NCI-H2171 treated with DMSO at 0.1 percent for 48 hours (cell line): ENCODE results near the gene CD9.
A peak's percentile ranks its signal among the peaks of the same experiment; 100 is the strongest.
"Not testable (repeated sequence)": the region's sequence is repeated elsewhere in the genome, so short reads cannot be mapped to it uniquely, and the experiment has no call there.

Experiments used
- DNase-seq: peaks from one replicate; lab custom pipeline; 2025; lab: John Stamatoyannopoulos, UW

Gene CD9

DNA sequence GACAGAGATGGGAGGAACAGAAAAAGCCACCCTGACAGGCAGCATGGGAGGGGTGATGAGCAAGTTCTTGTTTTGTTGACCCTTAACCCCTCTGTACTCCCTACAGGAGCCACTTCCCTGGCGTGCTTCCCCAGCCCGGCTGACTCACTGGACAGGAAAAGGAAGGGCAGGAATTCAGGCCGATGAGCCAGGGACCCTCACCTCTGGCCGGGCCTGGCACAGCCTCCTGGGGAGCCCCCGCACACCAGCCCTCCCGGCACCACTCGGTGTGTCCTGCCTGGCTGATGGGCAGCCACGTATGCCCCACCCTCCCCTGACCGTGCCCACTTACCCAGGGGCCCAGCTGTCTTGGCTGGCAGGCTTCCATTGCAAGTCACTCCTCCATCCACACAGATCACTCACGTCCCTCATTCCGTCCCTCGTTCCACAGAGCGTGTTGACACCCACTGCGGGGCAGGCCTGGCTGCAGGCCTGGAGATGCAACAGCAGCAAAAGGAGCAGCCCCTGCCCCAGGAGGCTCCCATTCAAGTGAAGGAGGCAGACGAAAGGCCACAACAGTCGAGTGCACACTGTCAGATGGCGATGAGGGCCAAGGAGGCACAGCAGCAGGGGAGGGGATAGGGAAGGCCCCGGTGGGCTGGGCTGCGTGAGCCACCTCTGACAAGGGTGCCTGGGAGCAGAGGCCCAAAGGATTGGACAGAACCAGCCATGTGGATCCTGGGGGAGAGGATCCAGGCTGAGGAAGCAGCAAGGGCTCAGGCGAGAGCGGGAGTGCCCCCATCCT lies 19.7 kb upstream of the CD9 start:
- DNase-seq: no peak

GRCh38 chr12:6181166-6181565 lies 19.0 kb upstream of the CD9 start:
- DNase-seq: no peak

GRCh38 chr12:6181583-6182278 lies 18.5 kb upstream of the CD9 start:
- DNase-seq: peak; percentile 83

DNA sequence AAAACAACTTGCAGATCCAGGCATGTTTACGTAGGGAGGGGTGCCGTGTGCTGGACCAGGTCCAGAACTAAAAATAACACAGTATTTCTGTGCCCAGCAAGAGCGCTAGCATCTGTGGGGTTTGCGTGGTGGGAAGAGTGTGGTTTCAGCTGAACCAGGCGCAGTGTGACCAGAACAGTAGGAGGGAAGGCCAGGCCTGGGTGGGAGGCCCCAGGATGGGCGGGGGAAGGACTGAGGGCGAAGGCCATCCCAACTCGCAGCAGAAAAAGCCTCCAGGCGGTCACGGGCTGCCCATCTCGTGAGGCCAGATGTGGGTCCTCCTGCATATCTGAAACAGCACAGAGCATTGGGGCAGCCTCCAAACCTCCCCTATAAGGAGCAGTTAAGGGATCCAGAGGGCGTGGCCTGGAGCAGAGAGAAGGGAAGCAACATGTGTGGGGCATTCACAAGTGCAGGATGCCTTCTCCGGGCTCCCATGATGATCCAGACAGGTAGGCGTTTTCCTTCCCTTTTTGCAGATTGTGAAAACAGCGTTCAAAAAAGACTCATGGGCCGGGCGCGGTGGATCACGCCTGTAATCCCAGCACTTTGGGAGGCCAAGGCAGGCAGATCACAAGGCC lies 17.8 kb upstream of the CD9 start:
- peak; percentile 94 for DNase-seq

DNA sequence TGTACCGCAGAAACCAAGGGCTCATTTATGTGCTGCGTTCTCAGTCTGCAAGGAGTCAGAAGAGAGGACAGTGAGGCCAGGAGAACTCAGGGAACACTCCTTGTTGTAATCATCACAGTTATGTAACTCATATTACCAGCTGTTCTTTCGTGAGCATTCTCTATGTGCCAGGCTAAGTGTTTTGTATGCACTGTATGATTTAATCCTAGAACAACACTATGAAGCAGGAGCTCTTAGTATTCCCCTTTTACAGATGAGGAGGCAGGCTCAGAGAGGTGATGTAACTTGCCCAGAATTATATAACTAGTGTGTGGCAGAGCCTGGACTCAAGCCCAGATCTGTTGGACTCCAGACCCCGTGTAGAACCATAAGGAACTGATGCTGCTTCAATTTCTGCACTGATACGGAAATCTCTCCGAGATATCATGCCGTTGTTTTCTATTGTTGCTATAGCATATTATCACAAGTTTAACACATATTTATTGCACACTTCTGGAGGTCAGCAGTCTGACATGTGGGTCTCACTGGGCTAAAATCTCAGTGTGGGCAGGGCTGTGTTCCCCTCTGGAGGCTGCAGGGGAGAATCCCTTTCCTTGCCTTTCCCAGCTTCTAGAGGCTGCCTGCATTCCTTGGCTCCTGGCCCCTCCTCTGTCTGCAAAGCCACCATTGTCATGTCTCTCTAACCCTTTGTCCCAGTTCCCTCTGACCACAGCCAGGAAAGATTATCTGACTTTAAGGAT lies 16.3 kb upstream of the CD9 start:
- peak; percentile 36 for DNase-seq

DNA sequence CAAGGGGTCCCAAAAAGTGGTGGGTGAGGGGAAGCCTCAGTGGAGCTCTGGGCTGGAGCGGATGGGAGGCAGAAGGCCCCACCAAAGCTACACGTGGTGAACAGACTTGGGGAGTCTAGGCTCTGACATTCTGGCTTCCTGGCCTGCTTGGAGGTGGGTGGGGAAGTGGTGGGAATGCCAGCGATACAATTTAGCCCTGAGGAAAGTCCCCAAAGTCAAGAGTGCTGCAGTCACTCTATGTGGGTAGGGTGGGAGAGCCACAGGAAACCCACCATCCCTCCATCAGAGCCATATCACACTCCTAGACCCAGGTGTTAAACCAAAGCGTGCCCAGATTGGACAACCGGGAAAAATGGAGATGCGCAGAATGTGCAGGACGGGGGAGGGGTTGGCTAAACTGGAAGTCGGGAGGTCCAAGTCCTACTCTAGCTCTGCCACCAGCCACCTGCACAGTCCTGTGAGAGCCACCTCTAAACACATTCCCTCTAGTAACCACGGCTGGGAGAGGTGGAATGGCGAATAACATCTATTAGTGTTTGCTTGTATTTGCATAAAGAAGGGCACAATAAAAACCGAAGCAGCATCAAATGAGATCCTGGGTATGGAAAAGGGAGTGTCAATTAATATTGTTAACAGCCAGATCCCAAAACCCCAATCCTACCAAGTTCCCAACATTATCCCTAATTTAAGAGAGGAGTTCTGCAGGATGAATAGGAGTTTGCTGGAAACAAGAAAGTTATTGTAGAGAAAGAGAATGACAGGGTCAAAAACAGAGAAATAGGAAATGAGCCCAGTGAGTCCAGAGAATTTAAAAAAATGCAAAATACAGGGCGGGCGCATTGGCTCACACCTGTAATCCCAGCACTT lies 14.0 kb upstream of the CD9 start:
- DNase-seq: no peak

DNA sequence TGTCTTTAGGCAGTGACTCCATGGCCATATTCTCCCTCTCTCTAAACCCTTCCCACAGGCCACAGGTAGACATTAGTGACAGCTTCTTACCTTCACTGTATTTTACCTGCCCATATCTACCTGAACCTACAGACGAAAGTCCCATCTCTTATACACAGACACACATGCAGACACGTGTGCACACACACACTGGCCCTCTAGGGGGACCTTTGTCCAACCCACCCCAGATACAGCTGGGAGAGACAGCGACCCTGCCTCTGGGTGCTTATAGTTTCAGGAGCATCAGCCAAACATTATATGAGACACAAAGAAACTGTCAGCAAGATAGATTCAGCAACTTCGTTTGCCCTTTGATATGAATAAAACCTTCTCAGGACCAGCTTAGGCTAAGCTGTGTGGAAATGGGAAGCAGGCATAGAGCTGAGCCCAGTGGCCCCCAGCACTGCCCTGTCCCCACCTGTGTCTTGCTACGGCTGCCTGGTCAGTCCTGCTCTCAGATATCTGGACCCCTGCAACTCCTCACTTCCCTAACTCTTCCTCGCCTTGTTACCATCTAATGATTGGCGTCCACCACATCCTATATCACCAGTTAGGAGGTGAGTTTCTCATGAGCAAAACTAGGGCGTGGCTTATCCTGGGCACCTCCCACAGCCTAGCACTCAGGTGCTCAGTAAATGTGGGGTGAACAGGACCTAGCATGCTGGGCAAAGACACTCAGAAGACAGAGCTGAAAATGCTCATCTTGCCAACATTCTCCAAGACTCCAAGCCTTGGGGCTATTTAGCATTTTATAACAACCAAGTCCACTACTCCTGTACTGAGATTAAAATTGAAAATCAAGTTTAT lies 12.0 kb upstream of the CD9 start:
- DNase-seq: no peak

DNA sequence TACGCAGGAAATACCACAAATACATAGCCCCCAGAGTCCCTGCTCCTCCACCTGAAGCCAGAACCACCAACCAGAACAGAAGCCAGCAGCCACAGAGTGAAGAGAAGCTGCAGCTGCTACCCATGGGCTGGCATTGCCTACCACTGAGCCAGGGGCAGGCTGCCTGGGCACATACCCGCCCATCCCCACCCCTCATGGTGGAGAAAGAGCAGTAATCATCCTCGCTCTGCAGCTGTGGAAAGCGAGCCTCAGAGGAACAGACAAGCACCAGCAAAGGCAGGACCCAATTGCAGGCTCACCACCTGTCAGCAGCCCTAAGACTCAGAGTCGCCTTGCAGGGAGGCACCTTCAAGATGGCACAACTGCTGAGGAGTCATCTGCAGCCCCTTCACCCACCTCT lies 11.2 kb upstream of the CD9 start:
- no peak for DNase-seq

DNA sequence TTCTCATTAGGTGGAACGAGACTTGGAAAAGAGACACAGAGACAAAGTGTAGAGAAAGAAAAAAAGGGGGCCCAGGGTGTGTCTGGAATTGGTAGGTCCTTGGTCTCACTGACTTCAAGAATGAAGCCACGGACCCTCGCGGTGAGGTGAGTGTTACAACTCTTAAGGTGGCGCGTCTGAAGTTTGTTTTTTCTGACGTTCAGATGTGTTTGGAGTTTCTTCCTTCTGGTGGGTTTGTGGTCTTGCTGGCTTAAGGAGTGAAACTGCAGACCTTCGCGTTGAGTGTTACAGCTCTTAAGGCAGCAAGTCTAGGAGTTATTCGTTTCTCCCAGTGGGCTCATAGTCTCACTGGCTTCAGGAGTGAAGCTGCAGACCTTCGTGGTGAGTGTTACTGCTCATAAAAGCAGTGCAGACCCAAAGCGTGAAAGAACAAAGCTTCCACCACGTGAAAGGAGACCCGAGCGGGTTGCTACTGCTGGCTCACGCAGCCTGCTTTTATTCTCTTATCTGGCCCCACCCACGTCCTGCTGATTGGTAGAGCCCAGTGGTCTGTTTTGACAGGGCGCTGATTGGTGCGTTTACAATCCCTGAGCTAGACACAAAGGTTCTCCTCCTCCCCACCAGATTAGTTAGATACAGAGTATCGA lies 10.1 kb upstream of the CD9 start:
- DNase-seq: not testable (repeated sequence)

DNA sequence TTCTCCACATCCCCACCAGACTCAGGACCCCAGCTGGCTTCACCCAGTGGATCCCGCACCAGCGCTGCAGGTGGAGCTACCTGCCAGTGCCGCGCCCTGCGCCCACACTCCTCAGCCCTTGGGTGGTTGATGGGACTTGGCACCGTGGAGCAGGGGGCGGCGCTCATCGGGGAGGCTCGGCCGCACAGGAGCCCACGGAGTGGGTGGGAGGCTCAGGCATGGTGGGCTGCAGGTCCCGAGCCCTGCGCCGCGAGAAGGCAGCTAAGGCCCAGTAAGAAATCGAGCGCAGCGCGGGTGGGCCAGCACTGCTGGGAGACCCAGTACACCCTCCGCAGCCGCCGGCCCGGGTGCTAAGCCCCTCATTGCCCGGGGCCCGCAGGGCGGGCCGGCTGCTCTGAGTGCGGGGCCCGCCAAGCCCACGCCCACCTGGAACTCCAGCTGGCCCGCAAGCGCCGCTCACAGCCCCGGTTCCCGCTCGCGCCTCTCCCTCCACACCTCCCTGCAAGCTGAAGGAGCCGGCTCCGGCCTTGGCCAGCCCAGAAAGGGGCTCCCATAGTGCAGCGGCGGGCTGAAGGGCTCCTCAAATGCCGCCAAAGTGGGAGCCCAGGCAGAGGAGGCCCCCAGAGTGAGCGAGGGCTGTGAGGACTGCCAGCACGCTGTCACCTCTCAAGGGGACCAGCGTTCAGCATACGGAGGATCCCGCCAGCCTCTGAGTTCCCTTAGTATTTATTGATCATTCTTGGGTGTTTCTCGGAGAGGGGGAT lies 9.3 kb upstream of the CD9 start:
- DNase-seq: not testable (repeated sequence)

- DNase-seq: no peak
These were observed 7.4 kb upstream of the CD9 start for GRCh38 chr12:6192604-6193380.

DNA sequence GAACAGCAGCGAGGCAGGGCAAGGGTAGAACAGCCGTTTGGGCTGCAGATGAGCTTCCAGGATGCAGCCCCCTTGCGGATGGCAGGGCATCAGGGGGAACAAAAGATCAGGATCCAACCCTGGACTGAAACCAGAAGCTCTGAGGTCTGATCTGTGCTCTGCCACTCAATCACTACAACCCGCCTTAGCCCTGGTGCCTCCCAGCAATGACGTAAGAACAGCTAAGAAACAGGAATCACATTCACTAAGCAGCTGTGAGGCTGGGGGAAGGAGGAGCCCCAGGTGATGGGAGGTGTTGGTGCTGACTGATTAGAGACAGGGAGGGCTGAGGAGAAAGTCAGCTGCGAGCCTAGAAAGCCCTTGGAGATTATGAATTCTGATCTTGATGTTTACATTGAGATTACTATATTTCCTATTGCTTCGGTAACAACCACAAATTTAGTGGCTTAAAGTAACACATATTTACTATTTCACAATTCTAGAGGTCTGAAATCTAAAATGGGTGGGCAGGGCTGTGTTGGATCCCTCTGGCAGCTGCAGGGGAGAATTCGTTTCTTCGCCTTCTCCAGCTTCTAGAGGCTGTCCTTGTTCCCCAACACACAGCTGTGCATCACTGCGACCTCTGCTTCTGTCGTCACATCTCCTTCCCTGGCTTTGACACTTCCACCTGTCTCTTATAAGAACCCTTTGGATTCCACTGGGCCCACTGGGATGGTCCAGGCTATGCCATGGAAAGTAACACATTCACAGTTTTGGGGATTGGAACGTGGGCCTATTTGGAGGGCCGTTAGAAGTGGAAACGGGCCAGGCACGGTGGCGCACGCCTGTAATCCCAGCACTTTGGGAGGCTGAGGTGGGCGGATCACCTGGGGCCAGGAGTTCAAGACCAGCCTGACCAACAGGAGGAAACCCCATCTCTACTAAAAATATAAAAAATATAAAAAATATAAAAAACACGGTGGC lies 6.1 kb upstream of the CD9 start:
- peak; percentile 56 for DNase-seq

DNA sequence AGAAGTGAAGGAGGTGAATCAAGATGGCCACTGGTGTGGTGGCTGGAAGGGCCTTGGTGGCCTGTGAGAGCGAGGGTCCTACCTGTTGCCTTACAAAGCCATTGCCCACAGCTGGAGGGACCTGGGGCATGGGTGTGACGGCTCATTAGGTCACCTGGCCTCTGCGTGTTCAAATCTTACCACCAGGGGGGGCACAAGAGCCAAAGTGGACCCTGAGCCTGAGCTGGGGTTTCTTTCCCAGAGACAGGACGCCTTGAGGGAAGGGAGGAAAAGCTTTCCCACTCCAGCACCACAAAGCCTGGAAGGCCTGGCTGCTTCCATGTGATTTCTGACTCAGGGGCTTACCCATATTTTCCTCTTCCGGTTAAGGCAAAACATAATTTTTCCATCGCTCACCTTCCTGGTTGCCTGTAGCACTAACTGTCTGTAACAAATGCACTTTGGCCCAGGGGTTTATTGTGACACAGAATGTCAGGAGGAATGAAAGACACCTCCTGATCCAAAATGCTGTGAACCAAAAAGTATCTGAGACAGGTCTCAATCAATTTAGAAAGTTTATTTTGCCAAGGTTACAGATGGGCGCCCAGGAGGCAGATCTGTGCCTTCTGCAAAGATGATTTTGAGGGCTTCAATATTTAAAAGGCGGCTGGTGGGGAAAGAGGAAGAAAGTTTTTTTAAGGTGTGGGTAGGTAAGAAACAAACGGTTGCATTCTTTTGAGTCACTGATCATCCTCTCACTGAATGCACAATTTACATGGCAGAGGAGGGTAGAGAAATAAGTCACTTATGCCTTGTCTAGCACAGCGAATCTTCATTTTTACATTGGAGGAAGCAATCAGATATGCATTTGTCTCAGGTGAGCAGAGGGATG lies 4.3 kb upstream of the CD9 start:
- DNase-seq: peak; percentile 82

DNA sequence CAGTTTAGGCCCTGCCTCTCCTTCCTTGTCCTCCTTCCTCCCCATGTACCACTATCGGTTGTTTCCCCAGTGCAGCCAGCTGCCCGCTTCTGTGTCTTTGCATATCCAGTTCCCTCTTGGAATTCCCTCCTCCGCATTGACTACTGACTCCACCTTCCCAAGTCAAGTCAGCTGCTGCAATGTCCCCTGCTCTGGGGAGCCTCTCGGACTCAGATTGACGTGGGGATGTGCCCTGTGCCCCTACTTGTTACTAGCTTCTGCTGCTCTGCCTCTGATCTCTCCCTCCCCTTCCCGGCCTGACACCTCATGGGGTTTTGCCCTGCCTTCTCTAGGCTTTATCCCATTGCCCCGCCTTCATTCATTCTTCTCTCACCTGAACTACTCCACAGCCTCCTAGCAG lies 2.1 kb upstream of the CD9 start:
- DNase-seq: no peak

- DNase-seq: no peak
These were observed 1.6 kb upstream of the CD9 start for GRCh38 chr12:6198556-6198955.

- no peak for DNase-seq
These were observed 1.1 kb upstream of the CD9 start for GRCh38 chr12:6198985-6199530.
